Measurements from ENCODE around the gene ZNF12. TPM values are rescaled to one million over a fixed set of nuclear protein-coding genes. Genes with fewer than 3 reads are reported as not detected.
"Not testable (repeated sequence)": the region's sequence is repeated elsewhere in the genome, so short reads cannot be mapped to it uniquely, and the experiment has no call there.

ZNF12 gene
- total RNA-seq, 2 experiments from 2014 or later = 12.8 to 13.3 TPM

- H3K4me3 Mint-ChIP-seq; DNase-seq; intact Hi-C loops (cut with micrococcal nuclease); CTCF ChIA-PET; H3K4me1 Mint-ChIP-seq (ENCODE audit: low read depth); H3K27me3 Mint-ChIP-seq (ENCODE audit: low read depth); H3K27ac Mint-ChIP-seq: not testable (repeated sequence)
- peaks cover 25% of the 10 kb centered on the region for H3K36me3 Mint-ChIP-seq (ENCODE audit: low read depth)
- peaks cover 52% of the 10 kb centered on the region for H3K9me3 Mint-ChIP-seq
These were observed 35.9 kb downstream of the ZNF12 start for GRCh38 chr7:6670851-6671250.

GRCh38 chr7:6658618-6659345 lies 48.0 kb downstream of the ZNF12 start:
- CTCF ChIA-PET = interaction anchor here (0.7 kb wide), 2 partner anchors 19 to 27 kb away, joined by 4 read pairs; no protein-coding TSS in a partner anchor
- intact Hi-C loops (cut with micrococcal nuclease) = no loop called here
- no peak overlapping the region for H3K4me3 Mint-ChIP-seq
- no peaks in the 10 kb centered on the region for H3K9me3 Mint-ChIP-seq
- no peak overlapping the region for H3K27ac Mint-ChIP-seq
- DNase-seq = peak; percentile 29
- peaks cover 10% of the 10 kb centered on the region for H3K4me1 Mint-ChIP-seq (ENCODE audit: low read depth)
- peaks cover 9% of the 10 kb centered on the region for H3K36me3 Mint-ChIP-seq (ENCODE audit: low read depth)
- no peaks in the 10 kb centered on the region for H3K27me3 Mint-ChIP-seq (ENCODE audit: low read depth)

- Mint-ChIP-seq H3K4me1 (ENCODE audit: low read depth) (peaks cover 10% of the 10 kb centered on the region), H3K27me3 (ENCODE audit: low read depth) (no peaks in the 10 kb centered on the region), H3K36me3 (ENCODE audit: low read depth) (peaks cover 16% of the 10 kb centered on the region), H3K27ac (no peak overlapping the region), H3K9me3 (no peaks in the 10 kb centered on the region), H3K4me3 (no peak overlapping the region)
- intact Hi-C loops (cut with micrococcal nuclease) = no loop called here
- no peak for DNase-seq
- CTCF ChIA-PET = no interaction called here
These were observed 50.3 kb downstream of the ZNF12 start for GRCh38 chr7:6656413-6656812.

- intact Hi-C loops (cut with micrococcal nuclease) = no loop called here
- H3K27ac Mint-ChIP-seq = no peak overlapping the region
- H3K36me3 Mint-ChIP-seq (ENCODE audit: low read depth) = peaks cover 22% of the 10 kb centered on the region
- H3K9me3 Mint-ChIP-seq = peaks cover 3% of the 10 kb centered on the region
- H3K4me1 Mint-ChIP-seq (ENCODE audit: low read depth) = peaks cover 10% of the 10 kb centered on the region
- DNase-seq = no peak
- H3K4me3 Mint-ChIP-seq = no peak overlapping the region
- CTCF ChIA-PET = no interaction called here
- H3K27me3 Mint-ChIP-seq (ENCODE audit: low read depth) = no peaks in the 10 kb centered on the region
These were observed 50.9 kb downstream of the ZNF12 start for GRCh38 chr7:6655636-6656385.

GRCh38 chr7:6654842-6655610 lies 51.7 kb downstream of the ZNF12 start:
- CTCF ChIA-PET = no interaction called here
- no peak for DNase-seq
- H3K27me3 Mint-ChIP-seq (ENCODE audit: low read depth) = no peaks in the 10 kb centered on the region
- H3K9me3 Mint-ChIP-seq = peaks cover 5% of the 10 kb centered on the region
- no peak overlapping the region for H3K27ac Mint-ChIP-seq
- peaks cover 30% of the 10 kb centered on the region for H3K36me3 Mint-ChIP-seq (ENCODE audit: low read depth)
- H3K4me1 Mint-ChIP-seq (ENCODE audit: low read depth) = peaks cover 10% of the 10 kb centered on the region
- intact Hi-C loops (cut with micrococcal nuclease) = no loop called here
- H3K4me3 Mint-ChIP-seq = no peak overlapping the region

- no peak for DNase-seq
- H3K27me3 Mint-ChIP-seq (ENCODE audit: low read depth) = no peaks in the 10 kb centered on the region
- H3K4me1 Mint-ChIP-seq (ENCODE audit: low read depth) = peaks cover 7% of the 10 kb centered on the region
- no peak overlapping the region for H3K4me3 Mint-ChIP-seq
- CTCF ChIA-PET = no interaction called here
- no peak overlapping the region for H3K27ac Mint-ChIP-seq
- H3K36me3 Mint-ChIP-seq (ENCODE audit: low read depth) = peaks cover 37% of the 10 kb centered on the region
- H3K9me3 Mint-ChIP-seq = peaks cover 5% of the 10 kb centered on the region
- intact Hi-C loops (cut with micrococcal nuclease) = no loop called here
These were observed 52.5 kb downstream of the ZNF12 start for GRCh38 chr7:6654113-6654841.

- peaks cover 41% of the 10 kb centered on the region for H3K36me3 Mint-ChIP-seq (ENCODE audit: low read depth)
These were observed 53.4 kb downstream of the ZNF12 start for GRCh38 chr7:6653071-6654003.

GRCh38 chr7:6652446-6653011 lies 54.2 kb downstream of the ZNF12 start:
- CTCF ChIA-PET = no interaction called here
- intact Hi-C loops (cut with micrococcal nuclease) = no loop called here
- H3K27ac Mint-ChIP-seq = no peak overlapping the region
- peaks cover 5% of the 10 kb centered on the region for H3K9me3 Mint-ChIP-seq
- no peak for DNase-seq
- no peak overlapping the region for H3K4me3 Mint-ChIP-seq
- peaks cover 45% of the 10 kb centered on the region for H3K36me3 Mint-ChIP-seq (ENCODE audit: low read depth)
- H3K27me3 Mint-ChIP-seq (ENCODE audit: low read depth) = no peaks in the 10 kb centered on the region
- H3K4me1 Mint-ChIP-seq (ENCODE audit: low read depth) = no peaks in the 10 kb centered on the region

More at GRCh38 chr7:6653071-6654003, 53.4 kb downstream of the ZNF12 start:
- intact Hi-C loops (cut with micrococcal nuclease) = no loop called here
- no peaks in the 10 kb centered on the region for H3K27me3 Mint-ChIP-seq (ENCODE audit: low read depth)
- H3K4me1 Mint-ChIP-seq (ENCODE audit: low read depth) = no peaks in the 10 kb centered on the region
- no peak for DNase-seq
- no peak overlapping the region for H3K4me3 Mint-ChIP-seq
- H3K27ac Mint-ChIP-seq = no peak overlapping the region
- CTCF ChIA-PET = no interaction called here
- H3K9me3 Mint-ChIP-seq = peaks cover 5% of the 10 kb centered on the region

GRCh38 chr7:6651851-6652445 lies 54.8 kb downstream of the ZNF12 start:
- Mint-ChIP-seq H3K4me1 (ENCODE audit: low read depth) (no peaks in the 10 kb centered on the region), H3K27ac (no peak overlapping the region), H3K4me3 (no peak overlapping the region), H3K27me3 (ENCODE audit: low read depth) (no peaks in the 10 kb centered on the region), H3K36me3 (ENCODE audit: low read depth) (peaks cover 49% of the 10 kb centered on the region), H3K9me3 (peaks cover 5% of the 10 kb centered on the region)
- CTCF ChIA-PET = no interaction called here
- no peak for DNase-seq
- intact Hi-C loops (cut with micrococcal nuclease) = no loop called here

GRCh38 chr7:6650521-6651011 lies 56.2 kb downstream of the ZNF12 start:
- H3K27me3 Mint-ChIP-seq (ENCODE audit: low read depth) = no peaks in the 10 kb centered on the region
- CTCF ChIA-PET = no interaction called here
- peaks cover 57% of the 10 kb centered on the region for H3K36me3 Mint-ChIP-seq (ENCODE audit: low read depth)
- intact Hi-C loops (cut with micrococcal nuclease) = no loop called here
- H3K4me1 Mint-ChIP-seq (ENCODE audit: low read depth) = no peaks in the 10 kb centered on the region
- H3K4me3 Mint-ChIP-seq = no peak overlapping the region
- H3K27ac Mint-ChIP-seq = no peak overlapping the region
- H3K9me3 Mint-ChIP-seq = peaks cover 5% of the 10 kb centered on the region
- DNase-seq = no peak

GRCh38 chr7:6650086-6650485 lies 56.7 kb downstream of the ZNF12 start:
- peaks cover 5% of the 10 kb centered on the region for H3K9me3 Mint-ChIP-seq
- DNase-seq = no peak
- H3K27me3 Mint-ChIP-seq (ENCODE audit: low read depth) = no peaks in the 10 kb centered on the region
- peaks cover 52% of the 10 kb centered on the region for H3K36me3 Mint-ChIP-seq (ENCODE audit: low read depth)
- intact Hi-C loops (cut with micrococcal nuclease) = no loop called here
- no peak overlapping the region for H3K4me3 Mint-ChIP-seq
- no peak overlapping the region for H3K27ac Mint-ChIP-seq
- no peaks in the 10 kb centered on the region for H3K4me1 Mint-ChIP-seq (ENCODE audit: low read depth)
- CTCF ChIA-PET = no interaction called here

Measured in activated naive CD4-positive, alpha-beta T cell treated with anti-CD3 and anti-CD28 coated beads for 36 hours (primary cell).